ENCODE data around the gene DLG5. TPM values are rescaled to one million over a fixed set of nuclear protein-coding genes. Genes with fewer than 3 reads are reported as not detected.

DLG5 gene
- total and polyA plus RNA-seq, 4 donors = 1.2 to 7.1 (median 4.6) TPM

DNA sequence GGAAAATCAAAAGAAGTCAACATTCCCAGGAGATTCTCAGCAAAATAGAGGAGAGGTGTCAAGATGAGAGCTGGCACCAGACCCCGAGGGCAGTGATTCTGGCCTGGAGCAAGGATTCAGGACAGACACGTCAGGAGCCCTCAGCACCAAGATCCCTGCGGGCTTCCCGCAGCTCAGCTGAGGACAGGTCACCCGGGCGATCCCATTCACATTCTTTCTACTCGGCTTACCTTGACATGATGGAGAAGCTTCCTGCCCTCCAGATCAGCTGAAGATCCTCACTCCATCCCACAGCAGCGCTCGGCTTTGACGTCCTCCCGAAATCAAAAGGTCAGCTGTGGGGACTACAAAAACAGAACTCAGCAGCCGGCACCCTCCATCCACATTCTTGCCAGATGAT, 139.1 kb downstream of the DLG5 start:
- no peaks in the 10 kb centered on the region for H3K27me3 ChIP-seq (ENCODE audit: control insufficient read depth in 4 of 4, insufficient read depth in 4 of 4, low read length in 3 of 4)
- no peaks in the 10 kb centered on the region for H3K4me1 ChIP-seq (ENCODE audit: control insufficient read depth in 4 of 4, insufficient read depth in 4 of 4, low read length in 3 of 4)
- H3K9ac ChIP-seq (ENCODE audit: low read depth in 1 of 2, low read length in 2 of 2) = no peak overlapping the region
- TF ChIP-seq HNF4A (conservative IDR thresholded peaks at IDR 0.05) = no peak
- TF ChIP-seq EGR1 (IDR thresholded peaks at IDR 0.05; ENCODE audit: low read depth in 2 of 2) = no peak
- TF ChIP-seq, protein P1, sequence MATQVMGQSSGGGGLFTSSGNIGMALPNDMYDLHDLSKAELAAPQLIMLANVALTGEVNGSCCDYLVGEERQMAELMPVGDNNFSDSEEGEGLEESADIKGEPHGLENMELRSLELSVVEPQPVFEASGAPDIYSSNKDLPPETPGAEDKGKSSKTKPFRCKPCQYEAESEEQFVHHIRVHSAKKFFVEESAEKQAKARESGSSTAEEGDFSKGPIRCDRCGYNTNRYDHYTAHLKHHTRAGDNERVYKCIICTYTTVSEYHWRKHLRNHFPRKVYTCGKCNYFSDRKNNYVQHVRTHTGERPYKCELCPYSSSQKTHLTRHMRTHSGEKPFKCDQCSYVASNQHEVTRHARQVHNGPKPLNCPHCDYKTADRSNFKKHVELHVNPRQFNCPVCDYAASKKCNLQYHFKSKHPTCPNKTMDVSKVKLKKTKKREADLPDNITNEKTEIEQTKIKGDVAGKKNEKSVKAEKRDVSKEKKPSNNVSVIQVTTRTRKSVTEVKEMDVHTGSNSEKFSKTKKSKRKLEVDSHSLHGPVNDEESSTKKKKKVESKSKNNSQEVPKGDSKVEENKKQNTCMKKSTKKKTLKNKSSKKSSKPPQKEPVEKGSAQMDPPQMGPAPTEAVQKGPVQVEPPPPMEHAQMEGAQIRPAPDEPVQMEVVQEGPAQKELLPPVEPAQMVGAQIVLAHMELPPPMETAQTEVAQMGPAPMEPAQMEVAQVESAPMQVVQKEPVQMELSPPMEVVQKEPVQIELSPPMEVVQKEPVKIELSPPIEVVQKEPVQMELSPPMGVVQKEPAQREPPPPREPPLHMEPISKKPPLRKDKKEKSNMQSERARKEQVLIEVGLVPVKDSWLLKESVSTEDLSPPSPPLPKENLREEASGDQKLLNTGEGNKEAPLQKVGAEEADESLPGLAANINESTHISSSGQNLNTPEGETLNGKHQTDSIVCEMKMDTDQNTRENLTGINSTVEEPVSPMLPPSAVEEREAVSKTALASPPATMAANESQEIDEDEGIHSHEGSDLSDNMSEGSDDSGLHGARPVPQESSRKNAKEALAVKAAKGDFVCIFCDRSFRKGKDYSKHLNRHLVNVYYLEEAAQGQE (IDR thresholded peaks at IDR 0.05) = no peak
- TF ChIP-seq FOXA1 (IDR thresholded peaks at IDR 0.05) = no peak
- no peak for TF ChIP-seq NR2F2 (IDR thresholded peaks at IDR 0.05)
- TF ChIP-seq ZBTB33 (IDR thresholded peaks at IDR 0.05) = no peak
- TF ChIP-seq, protein P2, sequence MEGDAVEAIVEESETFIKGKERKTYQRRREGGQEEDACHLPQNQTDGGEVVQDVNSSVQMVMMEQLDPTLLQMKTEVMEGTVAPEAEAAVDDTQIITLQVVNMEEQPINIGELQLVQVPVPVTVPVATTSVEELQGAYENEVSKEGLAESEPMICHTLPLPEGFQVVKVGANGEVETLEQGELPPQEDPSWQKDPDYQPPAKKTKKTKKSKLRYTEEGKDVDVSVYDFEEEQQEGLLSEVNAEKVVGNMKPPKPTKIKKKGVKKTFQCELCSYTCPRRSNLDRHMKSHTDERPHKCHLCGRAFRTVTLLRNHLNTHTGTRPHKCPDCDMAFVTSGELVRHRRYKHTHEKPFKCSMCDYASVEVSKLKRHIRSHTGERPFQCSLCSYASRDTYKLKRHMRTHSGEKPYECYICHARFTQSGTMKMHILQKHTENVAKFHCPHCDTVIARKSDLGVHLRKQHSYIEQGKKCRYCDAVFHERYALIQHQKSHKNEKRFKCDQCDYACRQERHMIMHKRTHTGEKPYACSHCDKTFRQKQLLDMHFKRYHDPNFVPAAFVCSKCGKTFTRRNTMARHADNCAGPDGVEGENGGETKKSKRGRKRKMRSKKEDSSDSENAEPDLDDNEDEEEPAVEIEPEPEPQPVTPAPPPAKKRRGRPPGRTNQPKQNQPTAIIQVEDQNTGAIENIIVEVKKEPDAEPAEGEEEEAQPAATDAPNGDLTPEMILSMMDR (IDR thresholded peaks at IDR 0.05; ENCODE audit: low read depth, low read length, missing input control) = no peak
- TF ChIP-seq HNF4G (IDR thresholded peaks at IDR 0.05) = no peak
- no peak for TF ChIP-seq FOXA2 (IDR thresholded peaks at IDR 0.05)
- no peak for TF ChIP-seq RXRA (IDR thresholded peaks at IDR 0.05)
- no peak for TF ChIP-seq TAF1 (conservative IDR thresholded peaks at IDR 0.05)
- 93% methylated on average over 12 of the region's 12 CpGs for WGBS
- H3K36me3 ChIP-seq (ENCODE audit: control insufficient read depth in 4 of 4, insufficient read depth in 3 of 4, low read depth in 1 of 4, low read length in 3 of 4) = peaks cover 0 to 13% (median 7%) of the 10 kb centered on the region in 4 donors
- no peak for DNase-seq (ENCODE audit: low spot score)
- no peak overlapping the region for H3K4me3 ChIP-seq (ENCODE audit: low read depth in 1 of 3, low read length in 3 of 3)
- no peak overlapping the region for H3K27ac ChIP-seq (ENCODE audit: low read depth in 1 of 2, low read length in 2 of 2)
- no peaks in the 10 kb centered on the region for H3K9me3 ChIP-seq (ENCODE audit: control insufficient read depth in 4 of 4, low read length in 3 of 4)

GRCh38 chr10:77784856-77785255, 141.7 kb downstream of the DLG5 start:
- no peak overlapping the region for H3K4me3 ChIP-seq (ENCODE audit: low read depth in 1 of 3, low read length in 3 of 3)
- DNase-seq (ENCODE audit: low spot score) = no peak
- no peak overlapping the region for H3K27ac ChIP-seq (ENCODE audit: low read depth in 1 of 2, low read length in 2 of 2)
- H3K27me3 ChIP-seq (ENCODE audit: control insufficient read depth in 4 of 4, insufficient read depth in 4 of 4, low read length in 3 of 4) = no peaks in the 10 kb centered on the region
- 97% methylated on average over 4 of the region's 4 CpGs for WGBS
- TF ChIP-seq ATF3 (IDR thresholded peaks at IDR 0.05) (no peak), HNF4G (IDR thresholded peaks at IDR 0.05) (no peak), HNF4A (conservative IDR thresholded peaks at IDR 0.05) (no peak)
- H3K9ac ChIP-seq (ENCODE audit: low read depth in 1 of 2, low read length in 2 of 2) = no peak overlapping the region
- H3K36me3 ChIP-seq (ENCODE audit: control insufficient read depth in 4 of 4, insufficient read depth in 3 of 4, low read depth in 1 of 4, low read length in 3 of 4) = peaks cover 0 to 3% (median 1%) of the 10 kb centered on the region in 4 donors
- no peaks in the 10 kb centered on the region for H3K4me1 ChIP-seq (ENCODE audit: control insufficient read depth in 4 of 4, insufficient read depth in 4 of 4, low read length in 3 of 4)
- H3K9me3 ChIP-seq (ENCODE audit: control insufficient read depth in 4 of 4, low read length in 3 of 4) = no peaks in the 10 kb centered on the region
